Thyroid gland (tissue), 4 donors: ENCODE results near the gene CYYR1.

Experiments
- CTCF ChIP-seq, 6 experiments: fragments of 200-600 bp in 3 of 6; fragments of 450-650 bp in 3 of 6; sonication (generic) in 3 of 6; IDR thresholded peaks; one replicate each; pipeline ENCODE4 v1.5.1; 2016 to 2019; ENCODE audit warnings: antibody characterized with exemption in 6 of 6, mild to moderate bottlenecking in 2 of 6, inconsistent platforms in 1 of 6, moderate library complexity in 1 of 6
- POLR2A ChIP-seq, 2 donors: fragments of 450-650 bp; IDR thresholded peaks; one replicate each; pipeline ENCODE4 v1.6.1; 2017; ENCODE audit warnings: antibody characterized with exemption in 2 of 2, mild to moderate bottlenecking in 2 of 2, moderate library complexity in 1 of 2

GRCh38 chr21:26491663-26492062 lies 81.4 kb downstream of the CYYR1 start:
- no peak for TF ChIP-seq CTCF (IDR thresholded peaks at IDR 0.05)
- TF ChIP-seq POLR2A (IDR thresholded peaks at IDR 0.05) = no peak
